Measurements from ENCODE around the gene DYRK1A. TPM values are rescaled to one million over a fixed set of nuclear protein-coding genes. Genes with fewer than 3 reads are reported as not detected.

The DYRK1A gene
- total RNA-seq, 1 experiment from 2014 or later = 35.8 TPM

- DNase-seq (ENCODE audit: low spot score) = peak; percentile 64
Observed at GRCh38 chr21:37365517-37366481, 774 bp upstream of the DYRK1A start.

GRCh38 chr21:37367336-37367702 is 746 bp downstream of the DYRK1A start:
- no peak for DNase-seq (ENCODE audit: low spot score)

- DNase-seq (ENCODE audit: low spot score) = peak; percentile 31
Observed at GRCh38 chr21:37367703-37368540, 1.3 kb downstream of the DYRK1A start.

GRCh38 chr21:37368541-37369279 is 2.1 kb downstream of the DYRK1A start:
- peak; percentile 42 for DNase-seq (ENCODE audit: low spot score)

- no peak for DNase-seq (ENCODE audit: low spot score)
Observed at GRCh38 chr21:37369307-37369854, 2.8 kb downstream of the DYRK1A start.

GRCh38 chr21:37370152-37371040 is 3.8 kb downstream of the DYRK1A start:
- no peak for DNase-seq (ENCODE audit: low spot score)

- DNase-seq (ENCODE audit: low spot score) = no peak
Observed at GRCh38 chr21:37371041-37371397, 4.4 kb downstream of the DYRK1A start.

GRCh38 chr21:37372127-37372731 is 5.7 kb downstream of the DYRK1A start:
- DNase-seq (ENCODE audit: low spot score) = no peak

- DNase-seq (ENCODE audit: low spot score) = no peak
Observed at GRCh38 chr21:37372951-37373350, 6.4 kb downstream of the DYRK1A start.

GRCh38 chr21:37373539-37373938 is 7.0 kb downstream of the DYRK1A start:
- no peak for DNase-seq (ENCODE audit: low spot score)

GRCh38 chr21:37374027-37374426 is 7.5 kb downstream of the DYRK1A start:
- DNase-seq (ENCODE audit: low spot score) = no peak

- DNase-seq (ENCODE audit: low spot score) = no peak
Observed at GRCh38 chr21:37375866-37376574, 9.4 kb downstream of the DYRK1A start.

GRCh38 chr21:37378700-37379139 is 12.1 kb downstream of the DYRK1A start:
- DNase-seq (ENCODE audit: low spot score) = no peak

- DNase-seq (ENCODE audit: low spot score) = no peak
Observed at GRCh38 chr21:37380349-37381323, 14.1 kb downstream of the DYRK1A start.

- DNase-seq (ENCODE audit: low spot score) = no peak
Observed at GRCh38 chr21:37381883-37382585, 15.5 kb downstream of the DYRK1A start.

GRCh38 chr21:37383086-37383485 is 16.5 kb downstream of the DYRK1A start:
- DNase-seq (ENCODE audit: low spot score) = no peak

- no peak for DNase-seq (ENCODE audit: low spot score)
Observed at GRCh38 chr21:37383784-37384311, 17.3 kb downstream of the DYRK1A start.

Measured in HT-29 (cell line).